HepG2 (cell line): ENCODE results near the gene VAMP2. TPM values are rescaled to one million over a fixed set of nuclear protein-coding genes. Genes with fewer than 3 reads are reported as not detected.
A peak's percentile ranks its signal among the peaks of the same experiment; 100 is the strongest.

Experiments used
- CSRNP1 ChIP-seq: sonication (generic); formaldehyde crosslinking; IDR thresholded peaks from 2 replicates; pipeline ENCODE4 v1.8.1; 2023; ENCODE audit warnings: mild to moderate bottlenecking, missing genetic modification reagents
- DR1 ChIP-seq: sonication (generic); formaldehyde crosslinking; IDR thresholded peaks from 2 replicates; pipeline ENCODE4 v1.8.0; 2021; ENCODE audit warnings: mild to moderate bottlenecking, missing genetic modification reagents, inconsistent platforms
- DRAP1 ChIP-seq: IDR thresholded peaks from 2 replicates; pipeline ENCODE4 v1.6.1; 2016; ENCODE audit warnings: missing genetic modification reagents, missing compliant biosample characterization
- GATAD1 ChIP-seq: IDR thresholded peaks from 2 replicates; pipeline ENCODE4 v1.6.1; 2016; ENCODE audit warnings: missing genetic modification reagents, missing compliant biosample characterization
- GMEB2 ChIP-seq: IDR thresholded peaks from 2 replicates; pipeline ENCODE4 v1.6.1; 2016; ENCODE audit warnings: missing biosample characterization, missing genetic modification reagents, low read depth
- HDAC2 ChIP-seq: sonication (generic); formaldehyde crosslinking; IDR thresholded peaks from 2 replicates; pipeline ENCODE4 v1.4.0; 2020; ENCODE audit warnings: missing genetic modification reagents
- KDM2A ChIP-seq: sonication (generic); formaldehyde crosslinking; IDR thresholded peaks from 2 replicates; pipeline ENCODE4 v1.4.0; 2020; ENCODE audit warnings: low read depth, missing genetic modification reagents, borderline replicate concordance
- MYPOP ChIP-seq: sonication (generic); formaldehyde crosslinking; IDR thresholded peaks from 2 replicates; pipeline ENCODE4 v1.8.1; 2023; ENCODE audit warnings: mild to moderate bottlenecking, moderate library complexity, missing genetic modification reagents
- NCOA2 ChIP-seq: sonication (generic); formaldehyde crosslinking; IDR thresholded peaks from 2 replicates; pipeline ENCODE4 v1.8.0; 2022; ENCODE audit warnings: inconsistent platforms
- PHF8 ChIP-seq: sonication (generic); formaldehyde crosslinking; IDR thresholded peaks from 2 replicates; pipeline ENCODE4 v1.5.0; 2020; ENCODE audit warnings: missing genetic modification reagents
- RORA ChIP-seq: sonication (generic); formaldehyde crosslinking; IDR thresholded peaks from 2 replicates; pipeline ENCODE4 v1.5.0; 2020; ENCODE audit warnings: mild to moderate bottlenecking, missing genetic modification reagents, moderate library complexity
- SNAPC5 ChIP-seq: sonication (generic); formaldehyde crosslinking; IDR thresholded peaks from 2 replicates; pipeline ENCODE4 v1.8.1; 2023; ENCODE audit warnings: mild to moderate bottlenecking, missing genetic modification reagents, borderline replicate concordance
- SSRP1 ChIP-seq: IDR thresholded peaks from 2 replicates; pipeline ENCODE4 v1.6.1; 2016; ENCODE audit warnings: control low read depth
- TFDP1 ChIP-seq: IDR thresholded peaks from 2 replicates; pipeline ENCODE4 v1.6.1; 2016; ENCODE audit warnings: missing compliant biosample characterization, missing genetic modification reagents, borderline replicate concordance
- ZBTB21 ChIP-seq: sonication (generic); formaldehyde crosslinking; IDR thresholded peaks from 2 replicates; pipeline ENCODE4 v1.4.0; 2020; ENCODE audit warnings: missing genetic modification reagents
- ZGPAT ChIP-seq: IDR thresholded peaks from 2 replicates; pipeline ENCODE4 v1.6.1; 2016; ENCODE audit warnings: mild to moderate bottlenecking
- ZMYM2 ChIP-seq: sonication (generic); formaldehyde crosslinking; IDR thresholded peaks from 2 replicates; pipeline ENCODE4 v1.8.0; 2022; ENCODE audit warnings: mild to moderate bottlenecking, missing genetic modification reagents
- ZNF20 ChIP-seq: sonication (generic); formaldehyde crosslinking; IDR thresholded peaks from 2 replicates; pipeline ENCODE4 v1.4.0; 2020; ENCODE audit warnings: mild to moderate bottlenecking, moderate library complexity, missing genetic modification reagents
- ZNF333 ChIP-seq: sonication (generic); formaldehyde crosslinking; IDR thresholded peaks from 2 replicates; pipeline ENCODE4 v1.4.0; 2020; ENCODE audit warnings: mild to moderate bottlenecking, missing genetic modification reagents, borderline replicate concordance
- polyA plus RNA-seq, 8 experiments: library from polyadenylated mRNA; depleted of rRNA in 3 of 8; stranded (reverse) in 7 of 8; unstranded in 1 of 8; fragments of >200 nt; fragmentation: Illumina TruSeq in 4 of 8; extraction: Trizol in 4 of 8; gene quantifications; 2 replicates each; pipeline versions ENCODE4 v1.2.1 to v1.2.3, GENCODE V29; 2011 to 2016; ENCODE audit warnings: low read depth in 4 of 8, missing spikeins in 1 of 8, mixed read lengths in 1 of 8; ENCODE audit not compliant: insufficient read depth in 1 of 8
- total RNA-seq, 5 experiments: library from RNA; depleted of rRNA; stranded (reverse); fragments of >200 nt; fragmentation: Illumina TruSeq; extraction: Trizol; gene quantifications; 2 replicates each; pipeline ENCODE4 v1.2.3, GENCODE V29; 2016; ENCODE audit warnings: low read depth in 1 of 5

VAMP2 gene
- total and polyA plus RNA-seq, 2 of the 13 experiments (the other 11 are each of a cell fraction or from before 2014, with no cell fraction given) = 3.9 to 17.2 TPM

GRCh38 chr17:8153957-8154607 lies 8.7 kb downstream of the VAMP2 start (continued):
- TF ChIP-seq ZGPAT (CRISPR knock-in tag) (0 out of 2 replicates have a peak, but pooled peaks have one; percentile 18), DR1 (CRISPR knock-in tag) (no peak), ZMYM2 (CRISPR knock-in tag) (peak; percentile 74; the same call in 1 of the 2 replicates), TFDP1 (CRISPR knock-in tag) (peak; percentile 40; the same call in 1 of the 2 replicates), HDAC2 (CRISPR knock-in tag) (peak; percentile 2; the same call in 1 of the 2 replicates), GMEB2 (CRISPR knock-in tag) (no peak), MYPOP (CRISPR knock-in tag) (no peak), ZNF333 (CRISPR knock-in tag) (no peak), SNAPC5 (CRISPR knock-in tag) (no peak), SSRP1 (no peak), GATAD1 (0 out of 2 replicates have a peak, but pooled peaks have one; percentile 19), NCOA2 (CRISPR knock-in tag) (no peak), DRAP1 (CRISPR knock-in tag) (0 out of 2 replicates have a peak, but pooled peaks have one; percentile 5), CSRNP1 (CRISPR knock-in tag) (no peak), KDM2A (CRISPR knock-in tag) (peak; percentile 44; the same call in 1 of the 2 replicates), ZBTB21 (peak; percentile 80), RORA (no peak), ZNF20 (no peak), PHF8 (no peak; the same call in 1 of the 2 replicates)
